SU-DHL-6 (cell line): ENCODE results near the gene HUS1B.

Experiments
- H2AFZ ChIP-seq: fragments of 200-600 bp; sonication (generic); 2 replicates; pipeline ENCODE4 v1.6.1; 2014; ENCODE audit warnings: low read depth, mild to moderate bottlenecking, moderate library complexity, mixed read lengths, antibody characterized with exemption, low read length; ENCODE audit not compliant: severe bottlenecking
- H3F3A ChIP-seq: fragments of 200-600 bp; shearing (Covaris generic); 2 replicates; pipeline ENCODE4 v1.6.0; 2016; ENCODE audit warnings: antibody characterized with exemption, mild to moderate bottlenecking; ENCODE audit not compliant: insufficient read depth
- H3K27ac ChIP-seq: fragments of 200-600 bp; sonication (generic); 2 replicates; pipeline ENCODE4 v1.5.1; 2016; ENCODE audit warnings: low read depth, mild to moderate bottlenecking, low read length, moderate library complexity, mixed read lengths
- H3K27me3 ChIP-seq: fragments of 200-600 bp; sonication (generic), shearing (Covaris generic); 2 replicates; pipeline ENCODE4 v1.6.0; 2014; ENCODE audit warnings: mild to moderate bottlenecking, low read length
- H3K36me3 ChIP-seq: fragments of 200-600 bp; sonication (generic); 2 replicates; pipeline ENCODE4 v1.6.1; 2014; ENCODE audit warnings: mild to moderate bottlenecking, low read length, mixed read lengths
- H3K4me2 ChIP-seq: fragments of 300-600, 200-600 bp; shearing (Covaris generic), sonication (generic); 2 replicates; pipeline ENCODE4 v1.6.0; 2014; ENCODE audit warnings: low read length, low read depth, mild to moderate bottlenecking; ENCODE audit not compliant: poor library complexity, severe bottlenecking
- H3K4me3 ChIP-seq: fragments of 200-600 bp; sonication (generic); 2 replicates; pipeline ENCODE4 v1.5.1; 2014; ENCODE audit warnings: antibody characterized with exemption, low read length, mild to moderate bottlenecking, mixed read lengths; ENCODE audit not compliant: insufficient read depth, poor library complexity, severe bottlenecking
- H3K79me2 ChIP-seq: fragments of 200-600 bp; sonication (generic); 2 replicates; pipeline ENCODE4 v1.6.1; 2014; ENCODE audit warnings: mild to moderate bottlenecking, low read length, moderate library complexity; ENCODE audit not compliant: insufficient read depth
- H3K9ac ChIP-seq: fragments of 200-600 bp; sonication (generic); 2 replicates; pipeline ENCODE4 v1.7.0; 2014; ENCODE audit warnings: mild to moderate bottlenecking, low read length
- H3K9me2 ChIP-seq: fragments of 200-600 bp; sonication (generic); replicated peaks from 2 replicates; pipeline ENCODE4 v1.6.1; 2014; ENCODE audit warnings: low read length; ENCODE audit not compliant: insufficient read depth
- H3K9me3 ChIP-seq: fragments of 200-600 bp; sonication (generic); 2 replicates; pipeline ENCODE4 v1.6.1; 2014; ENCODE audit warnings: low read length, mixed read lengths; ENCODE audit not compliant: insufficient read depth
- H4K20me1 ChIP-seq: fragments of 200-600 bp; sonication (generic); 2 replicates; pipeline ENCODE4 v1.6.1; 2014; ENCODE audit warnings: low read depth, mild to moderate bottlenecking, antibody characterized with exemption, low read length, moderate library complexity, mixed read lengths
- CTCF ChIP-seq: fragments of 200-600 bp; sonication (generic); IDR thresholded peaks from one replicate; pipeline ENCODE4 v1.5.1; 2017; ENCODE audit warnings: antibody characterized with exemption, mild to moderate bottlenecking, low read length, moderate library complexity; ENCODE audit not compliant: insufficient read depth, poor library complexity, severe bottlenecking
- EZH2phosphoT487 ChIP-seq: fragments of 200-600 bp; sonication (generic), shearing (Covaris generic); conservative IDR thresholded peaks from 2 replicates; pipeline ENCODE4 v1.6.1; 2018; ENCODE audit warnings: mild to moderate bottlenecking, antibody characterized with exemption, low read length, moderate library complexity, mixed read lengths

The HUS1B gene

GRCh38 chr6:642805-643204, 14.1 kb downstream of the HUS1B start:
- Histone ChIP-seq H3K9me2 (no peaks in the 10 kb centered on the region), H3K36me3 (no peaks in the 10 kb centered on the region), H3K27me3 (no peaks in the 10 kb centered on the region), H3K9me3 (no peaks in the 10 kb centered on the region), H3K9ac (no peak overlapping the region), H3K27ac (no peak overlapping the region), H3F3A (no peaks in the 10 kb centered on the region), H3K79me2 (peaks cover 5% of the 10 kb centered on the region; the same call in 1 of the 2 replicates), H3K4me2 (no peak overlapping the region), H3K4me3 (no peak overlapping the region), H4K20me1 (peaks cover 45% of the 10 kb centered on the region), H2AFZ (no peak overlapping the region)
- TF ChIP-seq CTCF: no peak
- TF ChIP-seq EZH2phosphoT487: no peak

GRCh38 chr6:641225-641985, 15.5 kb downstream of the HUS1B start:
- H3K36me3 ChIP-seq: no peaks in the 10 kb centered on the region
- H4K20me1 ChIP-seq: peaks cover 33% of the 10 kb centered on the region
- no peak overlapping the region for H3K4me3 ChIP-seq
- TF ChIP-seq EZH2phosphoT487 (no peak), CTCF (no peak)
- no peak overlapping the region for H2AFZ ChIP-seq
- no peaks in the 10 kb centered on the region for H3K9me3 ChIP-seq
- H3K4me2 ChIP-seq: no peak overlapping the region
- H3K9ac ChIP-seq: no peak overlapping the region
- no peaks in the 10 kb centered on the region for H3F3A ChIP-seq
- no peak overlapping the region for H3K27ac ChIP-seq
- no peaks in the 10 kb centered on the region for H3K27me3 ChIP-seq
- H3K9me2 ChIP-seq: no peaks in the 10 kb centered on the region
- peaks cover 5% of the 10 kb centered on the region; the same call in 1 of the 2 replicates for H3K79me2 ChIP-seq

GRCh38 chr6:636488-636887, 20.4 kb downstream of the HUS1B start:
- no peak overlapping the region for H2AFZ ChIP-seq
- H3K36me3 ChIP-seq: peaks cover 4% of the 10 kb centered on the region; the same call in 1 of the 2 replicates
- no peaks in the 10 kb centered on the region for H3K9me3 ChIP-seq
- H3K4me2 ChIP-seq: no peak overlapping the region
- H3K9me2 ChIP-seq: no peaks in the 10 kb centered on the region
- H4K20me1 ChIP-seq: no peaks in the 10 kb centered on the region
- H3K4me3 ChIP-seq: no peak overlapping the region
- no peaks in the 10 kb centered on the region for H3K79me2 ChIP-seq
- TF ChIP-seq EZH2phosphoT487: no peak
- no peak for TF ChIP-seq CTCF
- H3K9ac ChIP-seq: no peak overlapping the region
- H3F3A ChIP-seq: no peaks in the 10 kb centered on the region
- no peaks in the 10 kb centered on the region for H3K27me3 ChIP-seq
- H3K27ac ChIP-seq: no peak overlapping the region
